ENCODE results near the gene APOBEC2. TPM values are rescaled to one million over a fixed set of nuclear protein-coding genes. Genes with fewer than 3 reads are reported as not detected.

The APOBEC2 gene
- polyA plus RNA-seq, 12 donors = 143 to 903 (median 431) TPM; not detected in 1

DNA sequence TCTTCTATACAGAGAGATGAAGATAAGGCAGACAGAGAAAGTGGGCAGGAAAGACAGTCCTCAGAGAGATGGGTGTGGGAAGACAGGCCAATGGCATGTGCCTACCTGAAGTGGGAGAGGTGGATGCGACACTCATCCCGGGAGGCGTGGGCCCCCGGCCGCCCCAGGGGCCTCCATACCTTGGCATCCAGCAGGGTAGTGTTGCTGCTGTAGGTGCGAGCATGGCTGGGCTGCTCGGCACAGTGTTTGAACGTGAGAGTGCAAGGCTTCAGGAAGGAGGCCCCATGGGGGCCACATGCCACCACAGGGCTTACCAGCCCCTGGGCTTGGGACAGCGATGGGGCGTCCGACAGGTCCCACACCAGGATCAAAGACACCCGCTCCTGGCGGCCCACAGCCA, 19.2 kb upstream of the APOBEC2 start:
- DNase-seq = no peak

DNA sequence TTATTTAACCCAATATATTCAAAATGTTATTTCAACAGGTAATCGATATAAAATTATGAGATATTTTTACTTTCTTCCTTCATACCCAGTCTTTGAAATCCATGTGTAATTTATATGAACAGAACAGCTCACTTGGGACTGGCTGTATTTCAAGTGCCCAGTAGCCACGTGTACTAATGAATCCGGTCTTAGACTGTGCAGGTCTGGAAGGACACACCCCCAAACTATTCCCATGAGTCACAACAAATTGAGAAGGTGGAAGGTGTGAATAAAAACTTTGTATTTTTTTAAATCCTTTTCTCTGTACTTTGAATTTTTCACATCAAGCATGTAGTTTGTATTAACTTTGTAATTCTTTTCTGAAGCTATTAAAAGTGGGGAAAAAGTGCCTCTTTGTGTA, 16.8 kb upstream of the APOBEC2 start:
- DNase-seq = no peak

DNA sequence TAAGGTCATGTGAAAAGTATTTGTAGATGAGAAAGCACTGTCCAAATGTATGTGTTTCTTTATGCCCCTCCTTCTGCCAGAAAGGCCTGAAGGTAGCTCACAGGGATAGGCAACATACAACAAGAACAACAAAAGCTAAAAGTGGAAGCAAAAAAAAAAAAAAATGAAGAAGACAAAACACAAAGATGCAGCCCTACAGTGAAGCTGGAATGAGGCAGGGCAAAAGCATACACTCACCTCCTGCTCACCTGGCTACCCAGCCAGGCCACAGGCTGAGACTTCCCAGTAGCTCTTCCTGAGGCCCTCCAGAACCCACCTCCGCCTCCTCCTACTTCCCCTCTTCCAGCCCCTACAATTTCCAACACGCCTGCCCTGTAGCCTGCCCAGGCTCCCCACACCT, 16.4 kb upstream of the APOBEC2 start:
- no peak for DNase-seq

DNA sequence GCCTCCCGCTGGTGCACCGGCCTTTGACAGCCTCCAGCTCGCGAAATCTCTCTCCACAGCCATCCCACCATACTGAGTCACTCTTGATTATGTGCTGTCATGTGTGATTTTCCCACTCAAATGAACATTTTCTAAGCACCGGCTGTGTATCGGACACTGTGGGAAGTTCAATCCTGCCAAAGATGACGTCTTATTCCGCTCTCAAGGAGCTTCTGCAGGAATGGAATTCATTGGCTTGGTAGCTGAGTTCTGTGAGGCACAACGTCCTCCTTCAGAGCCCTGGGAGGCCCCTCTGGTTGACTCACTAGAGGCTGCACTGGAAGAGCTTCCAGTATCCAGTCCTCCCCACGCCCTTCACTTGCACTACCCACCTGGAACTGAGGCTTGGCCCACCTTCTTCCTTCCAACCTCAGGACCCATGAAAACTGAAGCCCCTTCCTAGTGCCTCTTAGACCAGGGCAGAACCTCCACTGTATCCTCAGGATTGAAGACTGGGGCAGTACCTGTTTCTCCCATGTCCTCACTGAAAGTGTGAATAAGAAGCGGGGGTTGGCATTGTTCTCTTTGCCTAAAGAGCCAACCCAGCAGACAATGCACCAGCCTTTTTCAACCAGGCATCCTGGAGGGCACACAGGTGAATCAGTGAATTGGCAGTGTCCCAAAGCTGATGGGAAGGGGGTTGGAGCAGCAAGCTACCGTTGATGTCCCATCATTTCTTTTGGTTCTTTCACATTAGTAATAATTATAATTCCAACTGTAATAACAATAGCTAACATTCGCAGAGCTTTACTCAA, 15.7 kb upstream of the APOBEC2 start:
- no peak for DNase-seq

DNA sequence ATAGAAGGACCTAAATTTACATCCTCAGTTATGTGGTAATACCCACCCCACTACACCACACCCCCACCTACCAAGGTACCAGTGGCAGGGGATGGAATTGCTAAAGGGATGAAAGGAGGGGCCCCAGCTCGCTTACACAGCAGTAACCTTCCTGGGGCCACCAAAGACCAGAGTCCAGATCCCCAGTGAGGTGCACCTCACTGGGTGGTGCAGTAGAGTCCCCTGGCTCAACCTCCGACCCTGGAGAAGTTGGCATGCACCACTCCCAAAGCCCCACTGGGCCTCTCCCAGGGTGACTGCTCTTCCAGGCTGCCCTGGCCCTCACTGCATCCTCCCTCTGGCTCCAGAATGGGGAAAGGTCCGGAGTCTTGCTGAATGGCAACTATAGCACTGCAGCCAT, 14.8 kb upstream of the APOBEC2 start:
- no peak for DNase-seq

DNA sequence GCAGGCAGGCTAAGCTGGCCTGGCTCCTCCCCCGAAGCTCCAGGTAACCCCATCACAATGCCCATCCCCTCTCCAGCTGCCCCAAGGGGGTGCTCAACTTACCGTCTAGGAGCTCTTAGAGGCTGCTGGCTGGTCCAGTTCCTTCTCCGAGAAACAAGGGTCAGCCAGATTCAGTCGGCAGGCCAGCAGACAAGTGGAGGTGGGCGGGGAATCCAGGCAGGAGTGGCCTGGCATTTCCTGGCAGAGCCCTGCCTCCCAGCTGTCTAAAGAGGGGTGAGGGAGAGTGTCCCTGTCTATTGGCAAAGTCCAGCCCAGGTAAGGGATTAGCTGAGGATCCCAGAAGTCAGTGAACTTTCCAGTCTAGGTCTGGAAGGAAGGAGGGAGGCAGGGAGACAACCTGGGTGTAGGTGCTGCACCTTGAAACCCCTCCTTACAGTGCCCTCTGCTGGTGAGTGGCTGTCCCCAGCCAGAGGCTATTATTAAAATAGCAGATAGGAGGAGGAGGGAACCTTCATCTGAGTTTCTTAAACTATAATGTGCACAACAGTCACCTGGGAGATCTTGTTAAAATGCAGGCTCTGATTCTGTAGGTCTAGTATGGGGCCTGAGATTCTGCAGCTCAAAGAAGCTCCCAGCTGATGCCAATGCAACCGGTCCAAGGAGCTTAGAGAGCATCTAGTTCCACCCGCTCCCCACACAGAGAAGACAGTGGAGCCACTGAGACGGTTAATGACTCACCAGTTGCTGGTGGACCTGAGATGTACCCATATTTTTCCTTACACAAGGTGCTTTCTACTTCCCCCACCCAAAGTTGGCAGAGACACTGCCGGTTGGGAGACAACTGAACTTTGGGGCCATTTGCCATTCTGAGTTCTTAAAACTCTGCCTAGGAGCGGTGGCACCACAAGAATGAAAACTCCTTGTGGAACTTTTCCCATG, 13.7 kb upstream of the APOBEC2 start, which contains the start of gene UNC5CL:
UNC5CL (minus strand) TSS at position 162 of the 939 bp plus-strand sequence. CDS start 4,147 bp downstream, outside the sequence.
- DNase-seq = no peak

DNA sequence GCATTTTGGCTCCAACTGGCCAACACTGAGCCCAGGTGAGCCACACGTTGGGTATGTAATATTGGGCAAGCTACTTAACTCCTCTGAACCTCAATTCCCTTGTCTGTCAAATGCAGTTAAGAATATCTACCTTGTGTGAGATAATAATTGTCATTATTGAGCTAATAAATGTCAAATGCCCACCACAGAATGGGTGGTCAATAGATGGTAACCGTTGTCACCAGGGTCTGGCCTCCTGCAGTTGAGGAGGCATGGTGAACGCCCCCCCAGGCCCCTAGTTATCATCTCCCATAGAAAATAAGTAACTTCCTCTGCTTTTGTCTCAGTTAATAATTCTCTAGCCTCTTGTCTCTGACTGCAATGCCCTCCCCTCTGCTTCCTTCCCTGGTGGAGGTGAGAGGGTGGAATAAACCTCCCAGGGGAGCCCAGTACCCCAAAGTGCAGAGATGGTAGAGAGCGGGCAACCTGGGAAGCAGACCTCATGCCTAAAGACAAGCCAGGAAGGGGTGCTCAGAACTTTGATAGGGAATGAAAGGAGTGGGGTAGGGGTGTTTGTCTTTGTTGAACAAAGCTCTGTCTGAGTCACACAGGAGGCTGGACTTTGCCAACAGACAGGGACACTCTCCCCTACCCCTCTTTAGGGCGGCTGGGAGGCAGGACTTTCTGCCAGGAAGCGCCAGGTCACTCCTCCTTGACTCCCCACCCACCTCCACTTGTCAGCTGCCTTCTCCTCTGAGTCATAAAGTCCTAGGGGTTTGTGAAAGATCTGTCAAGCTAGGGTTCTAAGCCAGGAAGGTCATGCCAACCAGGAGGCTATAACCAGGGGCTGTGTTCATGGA, 12.7 kb upstream of the APOBEC2 start:
- no peak for DNase-seq

DNA sequence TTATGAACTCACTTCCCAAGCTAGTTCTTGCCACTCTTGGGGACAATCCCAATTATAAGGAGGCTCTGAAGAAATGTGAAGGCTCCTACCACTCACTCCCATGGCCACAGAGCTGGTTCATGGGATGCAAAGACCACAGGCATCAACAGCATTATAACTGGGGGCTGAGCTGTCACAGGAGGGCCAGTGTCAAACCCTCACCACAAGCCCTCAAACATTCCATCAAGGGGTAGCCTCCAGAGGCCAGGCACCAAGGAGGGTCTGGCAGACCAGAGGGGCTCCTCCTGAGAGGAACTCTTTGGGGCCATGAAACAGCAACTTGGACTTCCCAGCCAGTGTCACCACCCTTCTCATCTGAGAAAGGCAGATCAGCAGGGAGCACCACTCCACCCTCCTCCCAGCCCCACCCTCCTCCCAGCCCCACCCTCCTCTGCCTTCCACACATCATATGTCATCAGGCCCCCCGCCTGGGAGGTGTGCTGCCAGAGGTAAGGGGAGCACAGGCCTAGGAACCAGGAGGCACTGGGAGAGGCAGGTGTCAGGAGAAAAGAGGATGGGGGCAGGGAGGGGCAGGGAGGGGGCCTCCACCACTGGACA, 12.0 kb upstream of the APOBEC2 start:
- no peak for DNase-seq

DNA sequence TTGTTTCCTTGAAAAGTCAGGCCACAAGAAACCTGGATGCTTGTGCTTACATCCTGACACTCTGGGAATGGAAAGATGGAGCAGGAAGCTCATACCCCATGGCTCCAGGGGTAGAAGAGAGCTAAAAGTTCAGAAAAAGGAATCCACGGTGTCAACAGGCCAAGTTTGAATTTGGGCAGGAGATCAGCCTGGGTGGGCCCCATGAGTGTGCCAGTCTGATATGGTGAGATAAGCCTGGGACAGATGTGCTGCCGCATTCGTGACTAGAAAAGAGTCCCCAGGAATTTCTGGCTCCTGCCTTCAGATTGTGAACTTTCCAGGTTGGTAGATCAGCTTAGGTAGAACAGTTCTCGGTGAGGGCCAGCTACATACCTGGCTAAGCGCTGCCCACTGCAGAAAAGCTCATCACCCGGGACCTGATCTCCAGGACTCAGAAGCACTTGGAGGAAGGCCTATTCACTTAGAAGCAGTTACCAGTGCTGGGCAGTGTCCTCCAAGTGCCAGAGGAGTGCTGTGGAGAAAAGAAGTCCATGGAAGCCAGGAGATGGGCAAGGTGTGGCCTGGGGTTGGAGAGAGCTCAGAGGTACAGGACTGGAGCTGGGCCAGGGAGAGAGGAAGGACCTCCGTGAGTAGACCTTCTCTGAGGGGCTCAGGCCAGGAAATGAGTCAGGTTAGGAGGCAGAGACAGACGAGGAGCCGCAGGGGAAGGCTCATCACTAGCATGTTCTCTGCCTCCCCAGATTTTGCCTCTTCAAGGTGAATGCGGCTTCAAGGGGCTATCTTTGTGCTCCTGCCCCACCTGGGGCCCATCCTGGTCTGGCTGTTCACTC, 10.6 kb upstream of the APOBEC2 start, which contains the start of gene TSPO2:
TSPO2 (plus strand) TSS at position 242 of the 830 bp plus-strand sequence; CDS start at position 761, 519 bp downstream.
- DNase-seq = no peak

DNA sequence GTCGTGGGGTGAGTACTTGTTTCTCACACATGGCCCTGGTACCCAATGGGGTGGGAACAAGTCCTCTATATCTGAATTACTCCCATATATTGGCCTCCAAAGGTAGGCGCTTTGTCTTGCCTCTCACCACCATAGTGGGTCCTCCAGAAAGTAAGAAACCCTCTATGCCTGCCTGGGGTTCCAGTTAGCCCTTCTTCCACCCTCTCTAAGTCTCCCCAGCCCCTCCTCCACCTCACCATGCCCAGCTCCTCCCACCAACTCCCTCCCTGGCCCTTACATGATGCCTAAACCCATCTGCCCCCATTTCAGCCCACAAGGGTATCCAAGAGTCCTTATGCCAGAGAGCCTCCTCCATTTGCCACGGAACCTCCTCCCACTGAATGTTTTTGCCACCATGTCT, 9.9 kb upstream of the APOBEC2 start:
- no peak for DNase-seq

DNA sequence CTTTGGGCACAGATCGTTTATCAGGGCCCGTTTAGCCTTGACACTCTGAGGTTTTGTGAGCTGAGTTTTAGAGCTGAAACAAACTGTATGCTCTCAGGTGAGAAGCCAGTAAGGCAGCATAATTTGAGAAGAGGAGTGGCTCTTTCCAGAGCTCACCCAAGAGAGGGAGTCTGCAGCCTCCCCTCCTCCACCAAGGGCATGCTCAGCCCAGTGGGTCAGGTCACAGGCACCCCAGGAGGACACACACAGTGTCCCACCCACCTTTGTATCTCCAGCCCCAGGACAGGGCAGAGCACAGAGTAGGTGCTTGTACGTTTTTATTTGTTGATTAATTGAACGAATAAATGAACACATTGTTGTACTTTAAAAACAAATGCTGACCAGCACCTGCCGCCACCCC, 7.3 kb upstream of the APOBEC2 start:
- no peak for DNase-seq

DNA sequence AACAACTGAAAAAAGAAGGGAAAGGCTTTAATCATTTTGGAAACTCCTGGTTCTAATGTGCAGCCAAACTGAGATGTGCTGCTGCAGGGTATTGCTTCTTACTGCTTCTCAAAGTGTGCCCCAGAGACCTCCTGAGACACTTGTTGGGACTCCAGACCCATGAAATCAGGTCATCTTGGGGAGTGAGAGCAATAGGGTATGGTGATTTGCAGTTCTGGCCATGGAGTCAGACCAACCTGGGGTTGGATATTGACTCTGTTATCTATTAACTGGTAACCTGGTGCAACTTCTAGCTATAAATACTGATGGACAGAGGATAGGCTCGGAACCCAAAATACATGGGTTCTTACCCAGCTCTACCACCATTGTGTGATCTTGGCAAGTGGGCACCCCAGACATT, 6.9 kb upstream of the APOBEC2 start:
- no peak for DNase-seq

DNA sequence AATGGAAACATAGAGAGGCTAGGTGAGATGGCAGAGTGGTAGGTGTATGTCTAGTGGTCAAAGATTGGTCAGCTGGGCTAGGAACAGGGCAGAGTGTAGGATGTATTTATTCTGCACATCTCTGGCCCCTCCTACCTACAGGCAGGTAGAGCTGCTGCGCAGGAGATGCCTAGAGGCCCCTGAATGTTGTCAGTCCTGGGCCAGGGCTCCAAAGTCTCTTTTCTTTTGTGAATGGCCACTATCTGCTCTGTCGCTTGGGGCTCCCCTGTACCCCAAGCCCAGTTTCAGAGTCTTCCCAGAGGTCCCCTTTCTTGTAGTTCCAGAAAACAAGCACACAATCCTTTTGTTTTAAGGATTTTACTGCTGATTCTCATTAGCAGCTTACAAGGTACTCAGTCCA, 5.7 kb upstream of the APOBEC2 start:
- DNase-seq = no peak

DNA sequence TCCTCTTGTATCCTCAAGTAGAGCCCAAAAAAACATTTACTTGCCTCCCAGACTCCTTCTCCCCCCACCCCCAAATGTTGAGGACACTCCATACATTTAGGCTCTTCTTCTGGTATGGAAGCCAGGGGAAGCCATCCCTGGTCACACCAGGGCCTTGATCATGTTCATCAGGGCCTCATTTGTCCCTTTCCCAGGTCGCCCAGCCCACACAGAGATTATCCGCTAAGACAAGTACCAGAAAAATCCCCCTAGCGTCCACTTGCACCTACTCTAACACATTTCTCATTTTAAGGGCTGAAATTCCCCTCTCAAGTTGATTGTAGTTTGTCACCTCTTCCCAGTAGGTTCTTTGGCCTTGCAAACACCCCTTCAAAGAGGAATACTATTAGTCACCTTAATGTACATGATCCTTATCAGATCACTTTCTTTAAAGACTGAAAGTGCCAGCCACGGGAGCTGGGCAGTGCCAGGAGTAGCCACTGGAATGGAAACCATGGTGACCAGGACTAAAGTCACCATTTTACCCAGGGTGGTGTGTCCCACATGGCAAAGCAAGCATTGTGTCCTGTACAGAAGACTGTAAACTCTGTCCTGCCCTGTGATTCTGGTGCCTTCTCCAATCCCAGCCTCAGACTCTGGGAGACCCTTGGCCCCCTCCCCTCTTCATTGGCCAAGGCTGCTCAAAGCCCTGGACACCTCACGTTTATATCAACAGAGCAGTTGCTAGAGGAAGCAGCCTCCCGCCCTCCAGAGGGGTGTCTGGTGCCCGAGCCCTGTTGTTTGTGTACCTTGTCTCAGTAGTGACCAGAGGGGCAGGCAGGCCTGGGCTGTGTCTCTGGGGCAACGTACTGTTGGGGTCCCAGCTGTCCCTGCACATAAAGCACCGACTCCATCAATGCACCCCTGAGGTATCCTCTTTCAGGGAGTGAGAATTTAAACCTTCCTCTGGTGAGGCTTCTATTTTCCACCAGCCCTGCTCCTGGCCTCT, 5.0 kb upstream of the APOBEC2 start:
- no peak for DNase-seq

DNA sequence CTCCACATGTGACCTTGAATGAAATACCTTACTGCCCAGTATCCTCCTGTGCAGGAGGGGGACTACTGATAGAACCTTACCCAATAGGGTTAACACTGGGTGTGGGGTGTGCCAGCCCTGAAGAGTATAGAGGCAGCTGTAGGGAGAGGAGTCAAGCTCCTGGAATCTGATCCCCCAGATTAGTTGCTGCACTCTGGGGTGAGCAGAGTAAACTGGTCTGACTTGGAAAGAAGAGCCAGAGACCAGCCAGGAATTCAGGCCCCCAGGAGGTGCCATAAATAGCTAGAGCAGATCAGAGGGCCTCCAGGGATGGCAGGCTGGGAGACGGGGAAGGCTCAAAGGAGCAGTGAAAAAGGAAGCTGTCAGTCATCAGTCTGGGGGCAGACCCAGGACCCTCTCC, 3.5 kb upstream of the APOBEC2 start:
- no peak for DNase-seq

DNA sequence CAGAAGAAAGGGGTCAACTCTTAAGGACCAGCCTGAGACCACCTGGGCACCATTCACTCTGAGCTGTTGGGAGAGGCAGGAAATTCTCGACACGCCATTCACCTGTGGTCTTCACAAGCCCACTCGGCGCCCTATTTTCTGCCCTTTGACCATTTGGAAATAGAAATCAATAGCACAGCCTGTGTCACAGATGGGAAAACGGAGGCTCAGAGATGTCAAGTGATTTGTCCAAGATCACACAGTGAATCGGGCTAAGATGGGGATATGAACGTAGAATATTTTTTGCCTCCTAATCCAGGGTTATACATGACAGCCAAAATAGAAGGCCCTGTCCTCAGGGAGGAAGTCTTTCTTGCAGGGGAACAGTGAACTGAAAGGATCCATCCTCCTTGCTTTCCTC, 3.0 kb upstream of the APOBEC2 start:
- DNase-seq = no peak

DNA sequence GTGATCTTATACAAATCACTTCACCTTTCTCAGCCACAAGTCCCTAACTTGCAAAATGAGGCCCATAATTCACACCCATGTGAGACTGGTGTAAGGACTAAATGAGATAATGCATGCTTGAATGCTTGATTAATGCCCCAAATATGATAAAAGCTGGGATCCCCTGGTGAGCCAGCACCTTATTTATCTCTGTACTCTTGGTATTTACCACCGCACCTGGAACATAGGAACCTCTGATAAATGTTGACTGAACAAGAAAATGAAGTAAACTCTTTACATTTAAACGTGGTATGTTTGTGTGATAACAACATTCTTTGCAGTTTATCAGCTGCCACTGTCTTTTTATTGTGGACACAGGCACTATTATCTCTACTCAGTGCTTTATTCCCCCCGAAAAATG, 2.5 kb upstream of the APOBEC2 start:
- DNase-seq = no peak

DNA sequence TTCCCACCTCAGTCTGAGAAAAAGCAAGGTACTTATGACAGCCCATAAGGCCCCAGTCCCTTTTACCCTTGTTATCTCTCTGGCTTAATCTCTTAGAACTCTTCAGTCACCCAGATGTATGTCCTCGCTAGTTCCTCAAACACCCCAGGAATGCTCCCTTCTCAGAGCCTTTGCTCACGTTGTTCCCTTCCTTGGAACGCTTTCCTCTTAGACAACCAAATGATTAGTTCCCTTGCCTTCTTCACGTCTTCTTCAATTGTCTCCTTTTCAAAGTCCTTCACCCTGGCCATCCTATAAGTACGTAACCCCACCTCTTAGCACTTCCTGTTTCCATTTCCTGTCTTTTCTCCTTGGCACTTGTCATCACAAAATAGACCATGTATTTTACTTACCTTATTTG, 1.1 kb upstream of the APOBEC2 start:
- no peak for DNase-seq

DNA sequence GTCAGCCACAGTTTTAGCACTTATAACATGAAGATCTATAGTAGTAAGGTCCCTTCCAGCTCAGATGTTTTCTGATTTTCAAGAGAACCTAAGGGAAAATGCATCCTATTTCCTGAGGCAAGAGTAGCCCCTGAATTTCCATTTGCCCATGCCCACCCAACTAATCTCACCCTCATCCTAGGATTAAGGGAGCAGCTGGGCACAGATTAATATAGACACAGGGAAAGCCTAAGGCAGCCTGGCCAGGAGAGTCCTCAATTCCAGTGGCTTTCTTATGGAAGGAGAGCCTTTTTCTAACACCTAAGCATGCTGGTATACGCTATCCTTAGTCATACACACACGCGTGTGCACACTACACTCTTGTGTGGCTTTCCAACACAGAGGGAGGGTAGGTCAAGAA, 1.5 kb downstream of the APOBEC2 start:
- DNase-seq = no peak

Measured in muscle of arm (tissue), 12 donors.